Esophagus muscularis mucosa (tissue), 4 donors: ENCODE data around the gene TTC33.

Experiments
- EP300 ChIP-seq: sonication (generic); formaldehyde crosslinking; IDR thresholded peaks from one replicate; pipeline ENCODE4 v1.6.1; 2017; ENCODE audit warnings: antibody characterized with exemption
- POLR2A ChIP-seq: fragments of 450-650 bp; IDR thresholded peaks from one replicate; pipeline ENCODE4 v1.6.1; 2017; ENCODE audit warnings: antibody characterized with exemption, moderate library complexity, mild to moderate bottlenecking, low read depth
- POLR2AphosphoS5 ChIP-seq, 2 donors: sonication (generic); formaldehyde crosslinking; IDR thresholded peaks; one replicate each; pipeline ENCODE4 v1.6.1; 2017; ENCODE audit warnings: antibody characterized with exemption in 2 of 2
- TF ChIP-seq, protein P1 (sequence below), 3 experiments: fragments of 200-600 bp in 2 of 3; fragments of 450-650 bp in 1 of 3; sonication (generic) in 2 of 3; IDR thresholded peaks; one replicate each; pipeline ENCODE4 v1.5.1; 2017 to 2019; ENCODE audit warnings: antibody characterized with exemption in 3 of 3, mild to moderate bottlenecking in 2 of 3, moderate library complexity in 1 of 3

GRCh38 chr5:40550481-40550880 lies 205.3 kb downstream of the TTC33 start:
- TF ChIP-seq, protein P1, sequence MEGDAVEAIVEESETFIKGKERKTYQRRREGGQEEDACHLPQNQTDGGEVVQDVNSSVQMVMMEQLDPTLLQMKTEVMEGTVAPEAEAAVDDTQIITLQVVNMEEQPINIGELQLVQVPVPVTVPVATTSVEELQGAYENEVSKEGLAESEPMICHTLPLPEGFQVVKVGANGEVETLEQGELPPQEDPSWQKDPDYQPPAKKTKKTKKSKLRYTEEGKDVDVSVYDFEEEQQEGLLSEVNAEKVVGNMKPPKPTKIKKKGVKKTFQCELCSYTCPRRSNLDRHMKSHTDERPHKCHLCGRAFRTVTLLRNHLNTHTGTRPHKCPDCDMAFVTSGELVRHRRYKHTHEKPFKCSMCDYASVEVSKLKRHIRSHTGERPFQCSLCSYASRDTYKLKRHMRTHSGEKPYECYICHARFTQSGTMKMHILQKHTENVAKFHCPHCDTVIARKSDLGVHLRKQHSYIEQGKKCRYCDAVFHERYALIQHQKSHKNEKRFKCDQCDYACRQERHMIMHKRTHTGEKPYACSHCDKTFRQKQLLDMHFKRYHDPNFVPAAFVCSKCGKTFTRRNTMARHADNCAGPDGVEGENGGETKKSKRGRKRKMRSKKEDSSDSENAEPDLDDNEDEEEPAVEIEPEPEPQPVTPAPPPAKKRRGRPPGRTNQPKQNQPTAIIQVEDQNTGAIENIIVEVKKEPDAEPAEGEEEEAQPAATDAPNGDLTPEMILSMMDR (IDR thresholded peaks at IDR 0.05), result no peak
- TF ChIP-seq POLR2A (no peak), EP300 (no peak), POLR2AphosphoS5 (IDR thresholded peaks at IDR 0.05) (no peak)
